Activated CD4-positive, CD25-positive, alpha-beta regulatory T cell treated with anti-CD3 and anti-CD28 coated beads, Interleukin-2, amount 50 U/mL, for 24 hours (primary cell): Measurements from ENCODE around the gene TDP2.

Source experiments
- ATAC-seq, 2 donors: fragments of 150-1000 bp; cut with Tn5 transposase; one replicate each; pipeline ENCODE4 v1.10.0; 2021; ENCODE audit warnings: mild to moderate bottlenecking in 1 of 2, moderate library complexity in 1 of 2

TDP2 gene

GRCh38 chr6:24666641-24667377 is at the start of gene TDP2, which contains the start of gene ACOT13:
Gene TDP2, minus strand, starts transcription at chr6:24666899. Its CDS starts 37 bp downstream, at chr6:24666862.
Gene ACOT13, plus strand, starts transcription at chr6:24667077. Its CDS starts 187 bp downstream, at chr6:24667264.
- peak; percentile 96 to 97 for ATAC-seq

DNA sequence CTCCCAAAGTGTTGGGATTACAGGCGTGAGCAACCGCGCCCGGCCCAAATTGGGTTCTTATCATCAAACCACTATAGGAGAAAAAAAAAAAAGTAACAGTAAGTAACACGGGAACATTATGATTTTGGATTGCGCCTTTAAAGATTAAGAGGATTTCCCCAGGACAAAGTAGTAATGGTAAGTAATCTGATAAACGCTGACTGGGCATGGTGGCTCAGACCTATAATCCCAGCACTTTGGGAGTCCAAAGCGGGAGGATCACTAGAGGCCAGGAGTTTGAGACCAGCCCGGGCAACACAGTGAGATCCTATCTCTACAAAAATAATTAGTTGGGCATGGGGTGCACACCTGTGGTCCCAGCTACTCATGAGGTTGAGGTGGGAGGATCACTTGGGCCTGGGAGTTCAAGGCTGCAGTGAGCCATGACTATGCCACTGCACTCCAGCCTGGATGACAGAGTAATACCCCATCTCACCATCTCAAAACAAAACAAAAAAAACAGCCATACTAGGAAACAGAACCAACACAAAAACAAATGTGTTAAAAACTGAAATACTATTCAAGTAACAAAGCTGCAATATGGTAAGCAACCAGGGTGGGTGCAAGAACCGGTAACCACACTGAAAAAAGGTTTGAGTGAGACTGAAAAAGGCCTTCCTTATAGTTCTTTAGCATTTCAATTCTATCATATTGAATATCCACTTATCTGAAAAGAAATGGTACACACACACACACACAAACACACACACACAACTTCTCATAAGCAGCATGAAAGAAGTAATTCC is 44.0 kb upstream of the TDP2 start:
- no peak for ATAC-seq

GRCh38 chr6:24709014-24709711 is 42.5 kb upstream of the TDP2 start:
- ATAC-seq: no peak

GRCh38 chr6:24708612-24709011 is 41.9 kb upstream of the TDP2 start:
- ATAC-seq: no peak

- ATAC-seq: no peak
Observed at GRCh38 chr6:24704468-24704867, 37.8 kb upstream of the TDP2 start.

DNA sequence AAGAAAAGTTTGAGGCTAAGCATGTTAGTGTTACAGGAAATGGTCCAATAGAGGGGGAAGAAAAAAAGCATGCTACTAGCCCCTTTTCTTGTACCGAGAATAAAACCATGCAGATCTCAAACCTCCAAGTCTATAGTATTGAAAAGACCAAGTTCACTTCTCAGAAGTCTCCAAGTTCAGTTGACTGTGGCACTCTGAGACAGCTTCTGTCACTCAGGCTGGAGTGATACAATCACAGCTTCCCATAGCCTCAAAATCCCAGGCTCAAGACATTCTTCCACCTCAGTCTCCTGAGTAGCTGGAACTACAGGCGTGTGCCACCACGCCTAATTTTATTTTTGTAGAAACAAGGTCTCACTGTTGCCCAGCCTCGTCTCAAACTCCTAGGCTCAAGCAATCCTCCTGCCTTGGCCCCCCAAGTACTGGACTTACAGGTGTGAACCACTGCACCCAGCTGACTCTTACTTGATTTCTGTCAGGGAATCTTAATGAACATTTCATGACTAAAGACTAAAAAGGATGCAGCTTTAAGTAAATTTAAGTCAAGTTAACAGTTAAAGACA is 36.1 kb upstream of the TDP2 start:
- no peak for ATAC-seq

DNA sequence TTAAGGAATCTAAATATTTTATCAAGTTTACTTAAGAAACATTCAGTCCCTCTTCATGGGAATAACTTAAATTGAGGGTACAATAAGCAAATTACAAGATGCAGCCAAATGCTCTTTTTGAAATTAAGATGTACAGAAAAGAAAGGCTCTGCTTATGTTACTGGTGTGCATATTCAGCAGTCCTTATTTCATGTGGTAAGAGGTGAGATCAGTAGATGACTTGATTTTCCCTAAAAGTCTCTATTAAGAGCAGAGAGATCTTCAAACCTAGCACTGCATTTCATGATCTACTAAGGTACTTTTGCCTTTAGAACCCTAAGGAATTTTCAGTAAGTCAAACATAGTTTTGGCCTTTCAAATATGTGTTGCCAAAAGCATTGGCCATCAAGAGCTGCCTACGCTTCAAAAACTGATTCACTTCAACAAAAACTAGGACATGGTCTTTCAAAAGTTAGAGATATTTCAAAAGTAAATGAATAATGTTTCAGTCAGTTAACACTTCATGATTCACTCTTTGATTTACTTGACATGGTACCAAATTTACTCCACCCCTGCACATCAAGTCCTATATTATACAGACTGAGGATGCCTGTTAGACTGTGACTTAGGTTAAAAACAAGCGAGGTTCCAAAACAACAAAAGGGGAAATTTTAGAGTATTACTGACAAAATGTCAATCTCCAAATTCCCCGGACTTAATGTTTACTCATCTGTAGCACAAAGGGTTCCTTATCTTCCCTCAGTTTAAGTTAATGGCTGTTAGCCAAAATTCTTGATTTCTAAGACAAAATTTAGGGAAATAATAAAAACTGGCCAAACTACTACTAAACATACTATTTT is 33.0 kb upstream of the TDP2 start:
- peak; percentile 79 to 88 for ATAC-seq

- peak; percentile 35 to 49 for ATAC-seq
Observed at GRCh38 chr6:24696097-24696496, 29.4 kb upstream of the TDP2 start.

GRCh38 chr6:24695635-24696034 is 28.9 kb upstream of the TDP2 start:
- ATAC-seq: peak; percentile 42 to 59

- ATAC-seq: no peak
Observed at GRCh38 chr6:24694198-24694597, 27.5 kb upstream of the TDP2 start.

- no peak for ATAC-seq
Observed at GRCh38 chr6:24692848-24693592, 26.3 kb upstream of the TDP2 start.

DNA sequence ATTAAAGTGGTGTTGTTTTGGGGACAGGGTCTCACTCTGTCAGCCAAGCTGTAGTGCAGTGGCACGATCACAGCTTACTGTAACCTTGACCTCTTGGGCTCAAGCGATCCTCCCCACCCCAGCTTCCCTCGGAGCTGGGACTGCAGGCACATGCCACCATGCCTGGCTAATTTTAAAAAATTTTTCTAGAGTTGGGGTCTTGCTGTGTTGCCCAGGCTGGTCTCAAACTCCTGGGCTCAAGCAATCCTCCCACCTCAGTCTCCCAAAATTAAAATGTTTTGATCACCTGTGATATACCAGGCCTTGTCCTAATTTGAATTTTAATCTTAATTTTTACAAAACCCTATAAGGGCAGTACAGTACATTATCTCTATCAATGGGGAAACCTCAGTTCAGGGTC is 25.7 kb upstream of the TDP2 start:
- no peak for ATAC-seq

DNA sequence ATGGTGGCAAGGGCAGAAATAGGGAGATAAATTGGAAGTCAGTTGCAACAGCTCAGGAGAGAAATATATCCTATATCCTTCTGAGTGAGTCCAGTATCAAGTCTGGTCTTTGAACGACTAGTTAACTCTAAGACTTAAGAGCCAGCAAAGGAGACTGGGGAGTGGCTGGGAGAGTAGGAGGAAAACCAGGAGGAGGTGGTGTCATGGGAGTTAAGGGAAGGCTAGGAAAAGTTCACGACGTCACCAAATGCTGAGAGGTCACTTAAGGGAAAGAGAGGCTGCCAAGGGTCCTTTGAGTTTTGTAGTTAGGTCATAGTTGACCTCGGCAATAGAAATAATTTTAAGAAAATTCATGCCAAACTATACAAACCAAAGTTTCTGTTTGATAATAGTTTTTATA is 25.3 kb upstream of the TDP2 start:
- ATAC-seq: no peak

- no peak for ATAC-seq
Observed at GRCh38 chr6:24691550-24691949, 24.9 kb upstream of the TDP2 start.

DNA sequence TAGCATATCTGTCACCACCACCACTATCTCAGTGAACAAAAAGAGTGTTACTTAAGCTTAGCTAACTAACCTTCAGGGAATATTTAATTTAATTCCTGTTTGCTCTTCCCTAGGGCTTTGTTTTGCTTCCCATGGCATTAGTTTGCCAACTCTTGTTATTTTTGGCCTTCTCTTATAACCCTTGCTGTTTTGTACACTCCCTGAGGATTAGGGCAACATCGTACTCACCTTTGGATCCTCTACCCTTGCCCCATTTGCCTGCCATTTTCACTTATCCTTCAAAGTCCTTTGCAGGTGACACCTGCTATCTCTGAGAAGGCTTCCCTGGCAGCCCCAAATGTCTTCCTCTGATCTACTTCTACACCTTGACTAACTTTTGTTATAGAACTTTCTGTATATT is 23.9 kb upstream of the TDP2 start:
- ATAC-seq: no peak

DNA sequence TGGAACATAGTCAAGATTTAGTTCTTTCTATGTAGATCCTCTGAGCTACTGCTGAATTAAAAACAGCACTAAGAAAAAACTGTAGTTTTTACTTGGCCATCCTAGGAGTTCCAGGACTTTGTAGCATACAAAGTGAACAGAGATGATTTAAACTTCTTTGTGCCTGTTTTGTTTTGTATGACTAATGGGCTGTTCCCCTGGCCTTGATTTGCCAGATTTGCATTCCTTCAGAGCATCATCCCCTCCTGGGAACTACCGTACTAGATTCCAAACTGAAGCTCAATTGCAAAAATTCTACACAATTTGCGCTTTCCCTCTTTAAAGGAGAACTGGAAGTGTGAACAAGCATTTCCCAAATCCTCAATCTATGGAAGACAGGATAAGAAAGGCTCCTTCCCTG is 23.3 kb upstream of the TDP2 start:
- ATAC-seq: no peak

GRCh38 chr6:24686946-24687345 is 20.2 kb upstream of the TDP2 start:
- ATAC-seq: no peak

GRCh38 chr6:24686408-24686807 is 19.7 kb upstream of the TDP2 start:
- ATAC-seq: no peak

DNA sequence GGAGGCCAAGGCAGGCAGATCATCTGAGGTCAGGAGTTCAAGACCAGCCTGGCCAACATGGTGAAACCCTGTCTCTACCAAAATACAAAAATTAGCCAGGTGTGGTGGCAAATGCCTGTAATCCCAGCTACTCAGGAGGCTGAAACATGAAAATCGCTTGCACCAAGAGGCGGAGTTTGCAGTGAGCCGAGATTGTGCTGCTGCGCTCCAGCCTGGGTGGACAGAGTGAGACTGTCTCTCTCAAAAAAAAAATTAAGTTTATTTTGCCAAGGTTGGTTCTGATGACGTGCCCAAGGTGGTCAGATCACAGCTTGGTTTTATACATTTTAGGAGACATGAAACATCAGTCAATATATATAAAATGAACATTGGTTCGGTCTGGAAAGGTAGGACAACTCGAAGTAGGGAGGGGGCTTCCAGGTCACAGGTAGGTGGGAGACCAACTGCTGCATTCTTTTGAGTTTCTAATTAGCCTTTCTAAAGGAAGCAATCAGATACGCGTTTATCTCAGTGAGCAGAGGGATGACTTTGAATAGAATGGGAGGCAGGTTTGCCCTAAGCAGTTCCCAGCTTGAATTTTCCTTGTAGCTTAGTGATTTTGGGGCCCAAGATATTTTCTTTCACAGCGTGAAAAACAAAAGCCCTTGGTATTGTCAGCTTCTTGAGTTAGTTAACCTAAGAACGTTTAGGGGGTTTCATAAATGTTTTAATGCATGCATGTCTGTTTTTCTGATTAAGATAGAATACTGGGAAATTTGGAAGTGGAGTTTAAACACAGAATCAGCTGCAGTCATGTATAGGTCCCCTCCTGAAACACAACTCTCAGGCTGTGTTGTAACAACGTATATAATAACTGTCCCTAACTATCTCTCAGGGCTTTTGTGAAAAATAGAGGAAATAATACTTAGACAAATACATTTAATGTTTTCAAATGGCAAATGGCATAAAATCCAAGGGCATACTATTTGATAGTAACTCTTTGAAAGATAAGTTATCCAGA is 16.9 kb upstream of the TDP2 start:
- no peak for ATAC-seq

GRCh38 chr6:24680582-24680981 is 13.9 kb upstream of the TDP2 start:
- no peak for ATAC-seq
